HG03108 (cell line): ENCODE results near the gene ZNF879.
A peak's percentile ranks its signal among the peaks of the same experiment; 100 is the strongest.

Experiments used
- ATAC-seq: cut with Tn5 transposase; IDR thresholded peaks from one replicate; pipeline ENCODE4 v1.9.1; 2021; ENCODE audit warnings: moderate library complexity; ENCODE audit not compliant: unreplicated experiment

The ZNF879 gene

DNA sequence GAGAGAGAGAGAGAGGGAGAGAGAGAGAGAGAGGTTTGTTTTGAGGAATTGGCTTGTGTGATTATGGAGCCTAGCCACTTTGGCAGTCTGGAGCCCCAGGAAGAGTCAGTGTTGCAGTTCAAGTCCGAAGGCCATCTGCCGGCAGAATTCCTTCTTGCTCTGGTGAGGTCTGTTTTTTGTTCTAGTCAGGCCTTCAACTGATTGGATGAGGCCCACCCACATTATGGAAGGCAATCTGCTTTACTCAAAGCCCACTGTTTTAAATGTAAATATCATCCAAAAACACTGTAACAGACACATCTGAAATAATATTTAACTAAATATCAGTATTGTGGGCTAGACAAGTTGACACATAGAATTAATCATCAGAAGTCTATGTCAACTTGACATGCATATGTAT lies 17.0 kb upstream of the ZNF879 start:
- ATAC-seq = no peak

DNA sequence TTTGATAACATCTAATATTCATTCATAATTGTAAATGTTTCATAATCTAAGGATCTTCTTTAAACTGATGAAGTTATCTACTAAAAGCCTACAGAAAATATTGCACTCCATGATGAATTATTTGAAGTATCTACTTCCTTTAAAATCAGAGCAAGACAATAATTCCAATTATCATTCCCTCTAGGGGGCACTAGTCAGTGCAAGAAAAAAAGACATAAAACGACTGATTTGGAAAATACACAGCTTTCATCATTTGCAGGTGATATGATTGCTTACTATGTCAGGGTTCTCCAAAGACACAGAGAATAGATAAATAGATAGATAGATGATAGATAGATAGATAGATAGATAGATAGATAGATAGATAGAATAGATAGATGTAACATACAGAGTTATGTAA lies 14.9 kb upstream of the ZNF879 start:
- no peak for ATAC-seq

DNA sequence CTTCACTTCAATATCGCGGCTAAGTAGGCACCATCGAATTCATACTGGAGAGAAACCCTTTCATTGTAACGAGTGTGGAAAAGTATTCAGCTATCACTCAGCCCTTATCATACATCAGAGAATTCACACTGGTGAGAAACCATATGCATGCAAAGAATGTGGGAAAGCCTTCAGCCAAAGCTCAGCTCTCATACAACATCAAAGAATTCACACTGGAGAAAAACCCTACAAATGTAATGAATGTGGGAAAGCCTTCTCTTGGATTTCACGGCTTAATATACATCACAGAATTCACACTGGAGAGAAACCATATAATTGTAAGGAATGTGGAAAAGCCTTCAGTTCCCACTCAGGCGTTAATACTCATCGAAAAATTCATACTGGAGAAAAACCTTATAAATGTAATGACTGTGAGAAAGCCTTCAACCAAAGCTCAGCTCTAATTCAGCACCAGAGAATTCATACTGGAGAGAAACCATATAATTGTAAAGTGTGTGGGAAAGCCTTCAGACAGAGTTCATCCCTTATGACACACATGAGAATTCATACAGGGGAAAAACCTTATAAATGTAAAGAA lies 9.5 kb downstream of the ZNF879 start:
- ATAC-seq = no peak

DNA sequence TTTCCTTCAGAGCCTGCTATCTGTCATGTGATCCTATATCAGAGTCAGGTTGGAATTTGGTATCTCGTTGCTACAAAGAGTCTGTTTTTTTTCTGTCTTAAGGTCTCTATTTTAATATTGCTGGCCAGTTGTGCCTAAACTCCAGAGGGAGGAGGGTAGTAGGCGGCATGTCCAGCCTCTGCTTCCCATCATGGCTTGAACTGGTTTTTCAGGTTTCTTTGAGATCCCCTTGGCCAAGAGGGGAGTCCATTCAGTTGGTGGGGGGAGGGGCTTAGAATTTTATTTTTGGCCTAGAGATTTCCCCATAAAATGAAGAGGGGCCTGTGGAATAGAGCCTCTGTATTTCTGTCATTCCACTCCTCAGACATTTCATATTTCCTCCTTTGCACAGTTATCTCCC lies 21.2 kb downstream of the ZNF879 start:
- no peak for ATAC-seq

DNA sequence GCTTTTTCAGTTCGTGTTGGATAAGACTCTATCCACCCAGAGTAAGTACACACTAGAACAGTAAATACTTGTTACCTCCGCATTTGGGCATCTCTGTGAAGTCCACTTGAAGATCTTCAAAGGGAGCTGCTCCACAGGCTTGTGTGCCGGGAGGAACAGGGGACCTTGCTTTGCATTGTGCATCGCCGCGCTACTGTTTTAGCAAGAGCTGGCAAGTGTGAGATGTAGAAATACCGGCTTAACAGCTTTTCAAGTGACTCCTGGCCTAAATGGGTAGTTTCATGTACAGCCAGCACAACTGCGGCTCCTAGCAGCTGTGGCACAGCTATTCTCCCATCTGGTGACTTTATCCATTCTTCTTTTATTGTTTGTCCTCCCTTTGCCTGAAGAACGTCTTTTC lies 28.2 kb downstream of the ZNF879 start:
- ATAC-seq = no peak

DNA sequence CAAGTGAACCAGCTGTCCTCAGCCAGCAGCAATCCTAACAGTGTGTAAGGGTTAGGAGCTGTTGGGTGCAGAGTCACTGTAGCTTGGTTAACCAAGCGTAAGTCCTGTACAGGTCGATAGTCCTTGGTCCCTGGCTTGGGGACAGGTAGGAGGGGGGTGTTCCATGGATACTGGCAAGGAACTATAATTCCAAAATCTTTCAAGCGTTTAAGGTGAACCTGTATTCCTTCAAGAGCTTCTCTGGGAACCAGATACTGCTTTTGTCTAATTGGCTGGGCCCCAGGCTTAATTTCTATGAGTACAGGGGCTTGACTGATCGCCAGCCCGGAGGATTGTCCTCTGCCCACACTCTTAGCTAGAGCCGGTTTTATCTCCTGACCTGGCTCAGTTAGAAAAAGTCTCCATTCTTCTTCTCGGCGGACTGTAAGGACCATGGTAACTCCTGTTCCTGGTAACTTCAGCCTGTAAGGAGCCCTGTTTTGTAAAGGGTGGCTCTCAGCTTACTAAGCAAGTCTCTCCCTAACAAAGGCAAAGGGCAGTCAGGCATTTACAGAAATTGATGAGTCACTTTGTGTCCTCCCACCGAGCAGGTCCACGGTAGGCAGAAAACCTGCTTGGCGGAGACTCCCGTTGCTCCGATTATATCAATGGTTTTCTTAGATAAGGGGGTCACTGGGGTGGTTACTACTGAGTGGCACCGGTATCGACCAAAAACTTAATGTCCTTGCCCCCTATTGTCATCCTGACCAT lies 30.6 kb downstream of the ZNF879 start:
- no peak for ATAC-seq

DNA sequence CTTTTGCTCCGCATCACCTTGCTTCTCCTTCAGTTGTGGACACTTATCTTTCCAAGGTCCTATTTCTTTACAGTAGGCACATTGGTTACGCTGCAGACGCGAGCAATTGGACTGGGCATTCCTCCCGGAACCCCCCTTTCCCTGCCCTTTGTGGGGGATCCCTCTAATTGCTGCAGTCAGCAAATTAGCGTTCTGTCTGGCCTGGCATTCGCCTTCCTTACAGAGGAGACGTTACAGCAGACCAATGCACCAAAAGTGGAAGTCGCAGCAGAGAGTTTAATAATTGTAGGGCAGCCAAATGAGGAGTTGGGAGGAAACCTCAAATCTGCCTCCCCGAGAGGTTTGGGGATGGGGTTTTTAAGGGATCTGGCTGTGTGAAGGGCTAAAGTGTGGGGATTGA lies 31.3 kb downstream of the ZNF879 start:
- ATAC-seq = no peak

DNA sequence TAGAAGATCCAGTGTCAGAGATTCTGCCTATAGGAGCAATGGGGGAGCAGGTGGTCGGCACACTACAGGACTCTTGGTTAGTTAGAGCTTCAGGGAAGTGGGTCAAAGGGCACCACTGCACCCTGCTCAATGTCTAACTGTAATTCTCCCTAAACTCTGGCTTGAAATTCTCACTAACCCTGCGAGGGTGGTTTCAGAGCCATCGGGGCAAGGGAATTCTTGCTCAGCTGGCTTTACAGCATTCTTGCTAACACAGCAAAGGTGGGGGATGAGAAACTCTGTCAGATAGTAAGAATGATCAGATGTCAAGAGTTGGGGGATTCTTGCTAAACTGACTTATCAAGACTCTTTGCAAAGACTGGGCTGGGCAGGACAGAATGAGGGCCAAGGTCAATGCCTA lies 31.8 kb downstream of the ZNF879 start:
- no peak for ATAC-seq

DNA sequence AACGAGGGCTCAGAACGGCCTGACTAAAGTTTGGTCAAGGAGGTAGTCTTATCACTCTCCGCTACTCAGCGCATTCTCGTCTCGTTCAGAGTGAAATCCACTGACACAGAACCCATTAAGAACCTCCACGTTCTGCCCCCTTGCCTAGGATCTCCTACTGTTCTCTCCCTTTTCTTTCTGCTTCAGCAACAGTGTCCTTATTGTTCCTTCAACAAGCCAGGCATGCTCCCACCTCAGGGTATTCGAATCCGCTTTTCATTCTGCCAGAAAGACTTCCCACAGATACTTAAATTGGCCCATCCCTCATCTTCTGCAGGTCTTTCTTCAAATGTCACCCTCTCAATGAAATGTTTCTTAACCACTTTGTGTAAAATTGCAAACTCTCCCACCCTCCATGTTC lies 32.2 kb downstream of the ZNF879 start:
- no peak for ATAC-seq

DNA sequence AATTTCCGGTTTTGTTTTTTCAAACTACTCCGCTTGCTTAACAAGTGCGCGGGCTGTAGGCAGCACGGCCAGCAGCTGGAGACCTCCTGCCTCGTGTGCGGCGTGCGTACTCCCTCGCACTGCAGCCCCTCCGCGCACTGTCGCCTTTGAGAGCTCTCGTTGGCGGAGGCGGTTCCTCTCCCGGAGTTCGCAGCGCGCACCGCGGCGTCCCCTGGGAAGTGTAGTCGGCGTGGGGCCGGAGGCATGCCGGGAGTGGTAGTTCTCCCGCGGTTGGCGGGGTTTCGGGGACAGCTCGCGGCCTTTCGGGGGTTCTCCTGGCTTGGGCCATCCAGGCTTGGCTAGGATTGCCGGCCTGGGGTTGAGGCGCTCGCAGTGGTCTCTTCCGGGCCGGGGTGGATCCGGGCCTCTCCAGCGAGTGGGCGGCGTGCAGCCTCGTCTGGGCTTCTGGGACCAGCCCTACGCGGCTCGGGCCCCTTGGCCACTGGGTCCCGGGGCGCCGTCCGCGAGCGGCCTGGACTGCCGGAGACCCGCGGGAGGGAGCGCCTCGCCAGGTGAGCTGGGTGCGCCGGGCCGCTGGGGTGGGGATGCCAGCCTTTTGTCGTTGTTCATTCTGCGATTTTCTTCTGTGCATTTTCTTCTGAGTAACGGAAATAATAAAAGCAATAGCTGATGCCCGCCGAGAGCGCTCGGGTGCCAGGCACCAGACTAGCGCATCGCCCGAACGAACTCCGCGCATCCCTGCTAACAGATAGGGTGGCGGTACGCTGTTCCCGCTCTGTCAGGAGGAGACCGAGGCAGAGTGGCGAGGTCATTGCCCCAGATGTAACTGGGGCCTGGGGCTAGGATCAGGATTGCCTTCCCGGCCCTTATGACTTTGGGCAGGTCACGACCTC lies 36.8 kb downstream of the ZNF879 start, which contains the start of gene ZNF354C:
Gene ZNF354C, plus strand, starts transcription at position 258 of the 893 bp plus-strand sequence. CDS start 1,696 bp downstream, outside the sequence.
- peak; percentile 88 for ATAC-seq

DNA sequence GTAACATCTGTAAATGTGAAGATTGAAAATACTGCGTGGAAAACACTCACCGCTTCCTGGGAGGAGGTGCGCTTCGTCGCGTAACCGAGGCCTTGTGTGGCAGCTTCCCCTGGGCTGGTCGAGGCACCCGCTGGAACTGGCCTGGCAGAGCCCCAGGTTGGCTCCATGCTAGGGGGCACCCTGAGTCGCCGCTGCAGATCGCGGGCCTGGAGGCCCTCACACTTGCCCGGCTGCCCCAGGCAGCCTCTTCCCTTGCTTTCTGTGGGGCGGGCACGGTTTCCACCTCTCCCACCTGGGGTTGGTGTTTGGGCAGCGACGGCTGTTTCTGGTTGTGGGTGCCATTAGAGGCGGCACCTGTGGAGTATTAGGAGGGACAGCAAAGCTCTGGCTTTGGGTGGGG lies 37.4 kb downstream of the ZNF879 start:
- ATAC-seq = no peak

DNA sequence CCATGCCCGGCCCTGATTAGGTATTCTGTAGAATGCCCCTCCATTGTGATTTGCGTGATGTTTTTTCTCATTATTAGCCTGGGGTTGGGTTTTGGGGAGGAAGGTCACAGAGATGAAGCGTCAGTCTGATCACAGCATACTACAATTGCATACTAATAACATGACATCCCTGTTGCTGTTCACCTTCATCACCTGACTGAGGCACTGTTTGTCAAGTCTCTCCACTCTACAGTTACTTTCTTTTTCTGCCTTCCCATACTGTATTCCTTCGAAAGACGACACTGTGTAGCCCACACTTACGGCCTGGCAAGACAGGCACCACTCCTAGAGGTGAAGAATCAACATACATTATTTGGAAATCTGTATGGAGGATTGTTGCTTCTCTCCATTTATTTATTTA lies 42.1 kb downstream of the ZNF879 start:
- no peak for ATAC-seq

DNA sequence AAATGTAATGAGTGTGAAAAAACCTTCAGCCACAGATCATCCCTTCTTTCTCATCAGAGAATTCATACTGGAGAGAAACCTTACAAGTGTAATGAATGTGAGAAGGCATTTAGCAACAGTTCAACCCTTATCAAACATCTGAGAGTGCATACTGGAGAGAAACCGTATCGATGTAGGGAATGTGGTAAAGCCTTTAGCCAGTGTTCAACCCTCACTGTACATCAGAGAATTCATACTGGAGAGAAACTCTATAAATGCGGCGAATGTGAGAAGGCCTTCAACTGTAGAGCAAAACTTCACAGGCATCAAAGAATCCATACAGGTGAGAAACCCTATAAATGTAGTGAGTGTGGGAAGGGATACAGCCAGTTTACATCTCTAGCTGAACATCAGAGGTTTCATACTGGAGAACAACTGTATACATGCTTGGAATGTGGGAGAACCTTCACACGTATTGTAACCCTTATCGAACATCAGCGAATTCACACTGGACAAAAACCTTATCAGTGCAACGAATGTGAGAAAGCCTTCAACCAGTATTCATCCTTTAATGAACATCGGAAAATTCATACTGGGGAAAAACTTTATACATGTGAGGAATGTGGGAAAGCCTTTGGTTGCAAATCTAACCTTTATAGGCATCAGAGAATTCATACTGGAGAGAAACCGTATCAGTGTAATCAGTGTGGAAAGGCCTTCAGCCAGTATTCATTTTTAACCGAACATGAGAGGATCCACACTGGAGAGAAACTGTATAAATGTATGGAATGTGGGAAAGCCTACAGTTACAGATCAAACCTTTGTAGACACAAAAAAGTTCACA lies 55.8 kb downstream of the ZNF879 start:
- ATAC-seq = no peak

DNA sequence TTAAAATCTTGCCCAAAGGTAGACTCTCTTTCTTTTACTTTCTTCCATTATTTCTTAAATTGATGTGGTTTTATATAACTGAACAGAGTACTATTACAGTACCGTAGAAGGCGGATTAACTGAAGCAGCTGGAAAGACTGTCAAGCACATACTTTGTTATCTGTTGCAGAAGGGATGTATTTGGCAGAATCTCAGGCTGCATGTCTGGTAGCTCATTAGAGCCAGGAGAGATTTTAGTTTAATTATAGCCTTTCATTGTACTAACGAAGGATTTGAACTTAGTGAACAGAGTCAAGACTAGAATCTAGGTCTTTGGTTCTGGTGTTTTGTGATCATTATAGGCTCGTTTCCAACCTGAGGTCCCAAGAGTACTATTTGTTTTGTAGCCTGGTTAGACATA lies 57.1 kb downstream of the ZNF879 start:
- no peak for ATAC-seq
